Stomach (tissue), 9 donors: ENCODE data around the gene DHX57. TPM values are rescaled to one million over a fixed set of nuclear protein-coding genes. Genes with fewer than 3 reads are reported as not detected.

Experiments used
- DNase-seq, 2 donors: peaks; one replicate each; pipeline versions ENCODE4 v3.0.0 to v3.0.0-alpha.2; 2013 to 2019
- H3K27ac ChIP-seq, 5 donors: fragments of 200-600 bp in 4 of 5; sonication (generic) in 4 of 5; one replicate each; pipeline ENCODE4 v1.5.1; 2013 to 2019; ENCODE audit warnings: mild to moderate bottlenecking in 1 of 5, moderate library complexity in 1 of 5
- H3K27me3 ChIP-seq, 3 donors: fragments of 200-600 bp; sonication (generic); one replicate each; pipeline ENCODE4 v1.5.1; 2017 to 2019; ENCODE audit warnings: mixed run types in 1 of 3
- H3K36me3 ChIP-seq, 4 donors: fragments of 200-600 bp; sonication (generic); 1 replicate in 3 of 4; 2 replicates in 1 of 4; pipeline ENCODE4 v1.5.1; 2016 to 2019
- H3K4me1 ChIP-seq, 4 donors: fragments of 200-600 bp; sonication (generic); one replicate each; pipeline ENCODE4 v1.5.1; 2016 to 2019
- H3K4me3 ChIP-seq, 4 donors: fragments of 200-600 bp; sonication (generic) in 3 of 4; one replicate each; pipeline ENCODE4 v1.5.1; 2016 to 2019; ENCODE audit warnings: mild to moderate bottlenecking in 1 of 4
- H3K9me3 ChIP-seq, 4 donors: fragments of 200-600 bp; sonication (generic); one replicate each; pipeline ENCODE4 v1.5.1; 2016 to 2019
- CTCF ChIP-seq, 7 experiments: fragments of 450-650 bp in 4 of 7; fragments of 200-600 bp in 3 of 7; sonication (generic) in 3 of 7; IDR thresholded peaks; one replicate each; pipeline ENCODE4 v1.5.1; 2016 to 2019; ENCODE audit warnings: antibody characterized with exemption in 7 of 7, control low read depth in 2 of 7, mild to moderate bottlenecking in 1 of 7
- EP300 ChIP-seq: sonication (generic); formaldehyde crosslinking; IDR thresholded peaks from one replicate; pipeline ENCODE4 v1.6.1; 2017; ENCODE audit warnings: antibody characterized with exemption
- POLR2A ChIP-seq, 4 donors: fragments of 450-650 bp; IDR thresholded peaks; one replicate each; pipeline ENCODE4 v1.6.1; 2016; ENCODE audit warnings: antibody characterized with exemption in 4 of 4, control low read depth in 2 of 4, mild to moderate bottlenecking in 1 of 4, moderate library complexity in 1 of 4
- POLR2AphosphoS5 ChIP-seq, 3 donors: sonication (generic); formaldehyde crosslinking; IDR thresholded peaks; one replicate each; pipeline ENCODE4 v1.6.1; 2016; ENCODE audit warnings: antibody characterized with exemption in 3 of 3
- WGBS, 5 donors: extraction: QIAGEN DNeasy Blood & Tissue Kit in 3 of 5; methylation state at CpG; one replicate each; pipeline versions ENCODE4 v1.1.5 to v1.1.7; 2013 to 2018; 5-methylcytosine and 5-hydroxymethylcytosine counted together
- intact Hi-C: fragments of 100-400 bp; cut with DNase I; formaldehyde crosslinking; loops from one replicate; pipeline ENCODE4 v1.15.1; 2023; ENCODE audit warnings: low total_unique reads
- polyA plus RNA-seq, 3 donors: library from polyadenylated mRNA; stranded (reverse); fragments of 200-250 nt; gene quantifications; one replicate each; pipeline ENCODE4 v1.2.3, GENCODE V29; 2013
- total RNA-seq, 5 donors: library from RNA; depleted of rRNA; stranded (reverse); fragments of >200 nt; gene quantifications; one replicate each; pipeline versions ENCODE4 v1.1.0 to v1.2.3, GENCODE V29; 2014 to 2016
- donor health status: healthy with polysubstance abuse.
- donor health status: Bipolar disorder and iron deficiency.
- donor health status: healthy.

Gene DHX57
- total and polyA plus RNA-seq, 8 donors: 4.1 to 29.9 (median 13.9) TPM

- intact Hi-C loops: no loop called here
- 74 to 87% (median 84%) methylated on average over 2 of the region's 2 CpGs for WGBS, 5 donors
- TF ChIP-seq POLR2AphosphoS5 (IDR thresholded peaks at IDR 0.05): no peak
- TF ChIP-seq EP300: no peak
- Histone ChIP-seq H3K27ac (no peak overlapping the region), H3K9me3 (no peaks in the 10 kb centered on the region), H3K4me1 (no peaks in the 10 kb centered on the region), H3K27me3 (no peaks in the 10 kb centered on the region), H3K4me3 (no peak overlapping the region), H3K36me3 (no peaks in the 10 kb centered on the region)
- no peak for DNase-seq
Observed at GRCh38 chr2:38905251-38905650, 29.5 kb upstream of the DHX57 start.

DNA sequence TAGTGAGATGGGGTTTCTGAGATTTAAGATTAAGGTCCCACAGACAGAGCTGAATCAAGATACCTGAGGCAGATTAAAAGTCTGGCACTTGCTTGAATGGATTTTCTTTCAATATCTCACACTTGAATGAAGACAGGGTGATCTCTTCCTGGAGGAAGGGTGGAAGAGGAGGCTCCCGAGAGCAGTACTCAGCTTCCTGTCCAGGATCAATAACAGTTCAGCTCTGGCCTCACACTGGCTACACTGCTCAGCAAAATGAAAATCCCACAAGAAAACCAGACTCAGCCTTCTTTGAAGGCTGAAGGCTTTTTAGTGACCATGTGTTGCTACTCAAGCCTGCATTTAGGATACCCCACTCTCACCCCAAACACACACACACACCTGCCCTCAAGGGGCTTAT, 25.0 kb upstream of the DHX57 start:
- Histone ChIP-seq H3K4me1 (no peaks in the 10 kb centered on the region), H3K36me3 (no peaks in the 10 kb centered on the region), H3K4me3 (no peak overlapping the region), H3K27ac (no peak overlapping the region), H3K27me3 (no peaks in the 10 kb centered on the region), H3K9me3 (no peaks in the 10 kb centered on the region)
- WGBS, 5 donors: 59 to 74% (median 68%) methylated on average over 1 of the region's 1 CpG
- intact Hi-C loops: no loop called here
- TF ChIP-seq POLR2A (IDR thresholded peaks at IDR 0.05): no peak
- no peak for TF ChIP-seq EP300
- TF ChIP-seq CTCF (IDR thresholded peaks at IDR 0.05): no peak
- no peak for TF ChIP-seq POLR2AphosphoS5 (IDR thresholded peaks at IDR 0.05)
- DNase-seq: no peak

DNA sequence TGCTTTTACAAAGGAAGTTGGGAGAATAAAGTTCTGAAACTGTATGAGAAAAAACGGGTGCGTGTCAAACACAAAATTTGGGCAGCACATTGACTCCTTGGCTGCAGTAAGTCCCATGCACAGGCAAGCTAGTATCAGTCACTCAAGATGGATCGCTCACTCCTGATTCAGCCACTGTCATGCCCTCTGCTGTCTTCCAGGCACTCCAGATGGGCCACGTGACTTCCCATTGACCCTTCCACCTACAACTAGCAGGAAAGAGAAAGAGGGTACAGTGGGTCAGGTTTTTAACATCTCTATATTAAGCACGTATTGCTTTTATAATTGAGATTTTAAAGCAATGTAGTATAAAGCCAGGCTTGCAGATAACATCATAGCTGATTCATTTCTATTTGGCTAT, 22.5 kb upstream of the DHX57 start:
- Histone ChIP-seq H3K27me3 (no peaks in the 10 kb centered on the region), H3K27ac (no peak overlapping the region), H3K36me3 (no peaks in the 10 kb centered on the region), H3K9me3 (no peaks in the 10 kb centered on the region), H3K4me1 (no peaks in the 10 kb centered on the region), H3K4me3 (no peak overlapping the region)
- intact Hi-C loops: no loop called here
- no peak for DNase-seq
- 75 to 87% (median 84%) methylated on average over 5 of the region's 5 CpGs for WGBS, 5 donors
- TF ChIP-seq CTCF (IDR thresholded peaks at IDR 0.05) (no peak), EP300 (no peak), POLR2A (IDR thresholded peaks at IDR 0.05) (no peak), POLR2AphosphoS5 (IDR thresholded peaks at IDR 0.05) (no peak)

DNA sequence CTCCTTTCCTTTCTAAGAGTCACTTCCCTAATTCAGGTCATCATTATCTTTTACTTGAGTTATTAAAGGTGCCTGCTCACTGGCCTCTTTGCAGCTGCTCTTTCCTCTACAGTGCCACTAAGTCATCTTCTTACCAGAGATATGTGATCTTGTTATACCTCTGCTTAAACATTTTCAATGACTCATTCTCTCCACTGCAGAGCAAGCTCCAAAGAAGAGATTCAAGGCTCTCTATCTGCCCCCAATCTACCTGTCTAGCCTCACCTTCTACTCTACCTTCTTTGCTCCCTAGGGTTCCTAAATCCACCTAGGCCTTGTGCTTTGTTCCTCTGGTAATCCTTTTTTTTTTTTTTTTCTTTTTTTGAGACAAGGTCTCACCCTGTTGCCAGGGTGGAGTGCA, 17.1 kb upstream of the DHX57 start:
- no peak for DNase-seq
- intact Hi-C loops: no loop called here
- no peak overlapping the region for H3K4me3 ChIP-seq
- H3K27ac ChIP-seq: no peak overlapping the region
- no peaks in the 10 kb centered on the region for H3K27me3 ChIP-seq
- peaks cover 0 to 5% (median 0%) of the 10 kb centered on the region in 4 donors for H3K9me3 ChIP-seq
- no peak for TF ChIP-seq POLR2A (IDR thresholded peaks at IDR 0.05)
- no peak for TF ChIP-seq EP300
- no peak for TF ChIP-seq POLR2AphosphoS5 (IDR thresholded peaks at IDR 0.05)
- TF ChIP-seq CTCF (IDR thresholded peaks at IDR 0.05): no peak
- no peaks in the 10 kb centered on the region for H3K4me1 ChIP-seq
- no peaks in the 10 kb centered on the region for H3K36me3 ChIP-seq

- no peak within 1 kb of the TSS for H3K4me3 ChIP-seq
- no peaks in the 10 kb centered on the region for H3K4me1 ChIP-seq
- no peak within 1 kb of the TSS for H3K27ac ChIP-seq
- H3K27me3 ChIP-seq: no peaks in the 10 kb centered on the region
- WGBS, 5 donors: 71 to 83% (median 77%) methylated on average over 3 of the region's 3 CpGs
- no peak for TF ChIP-seq EP300
- no peak for TF ChIP-seq POLR2A (IDR thresholded peaks at IDR 0.05)
- no peak for TF ChIP-seq POLR2AphosphoS5 (IDR thresholded peaks at IDR 0.05)
- no peak for TF ChIP-seq CTCF (IDR thresholded peaks at IDR 0.05)
- intact Hi-C loops: no loop called here
- peaks cover 0 to 8% (median 0%) of the 10 kb centered on the region in 4 donors for H3K9me3 ChIP-seq
- DNase-seq: no peak
- peaks cover 0 to 5% (median 0%) of the 10 kb centered on the region in 4 donors for H3K36me3 ChIP-seq
Observed at GRCh38 chr2:38889575-38889974, 13.8 kb upstream of the DHX57 start, which contains the start of gene ARHGEF33. Gene ARHGEF33 (plus strand): TSS chr2:38889875. CDS start chr2:38919448, 29,573 bp downstream.
